HCT116 (cell line): ENCODE data around the gene FHDC1. TPM values are rescaled to one million over a fixed set of nuclear protein-coding genes. Genes with fewer than 3 reads are reported as not detected.
"Not testable (repeated sequence)": the region's sequence is repeated elsewhere in the genome, so short reads cannot be mapped to it uniquely, and the experiment has no call there.

Experiments
- ATAC-seq: fragments of 200-7000 bp; cut with Tn5 transposase; 2 replicates; pipeline ENCODE4 v1.9.1; 2020; ENCODE audit warnings: mild to moderate bottlenecking, moderate library complexity
- BruUV-seq: library from RNA; stranded (reverse); fragments of 400-500 nt; replicated peaks from 2 replicates; lab custom pipeline; 2021; lab: Mats Ljungman, UMichigan
- CTCF ChIA-PET: fragments of 300-600 bp; sonication (Branson Sonifier 250); formaldehyde crosslinking; loops from one replicate; lab custom pipeline; 2021; ENCODE audit warnings: antibody characterized with exemption; lab: Charles Lee
- POLR2A ChIA-PET: fragments of 300-600, 350-600 bp; sonication (Branson Sonifier 250); formaldehyde crosslinking; loops from one replicate; lab custom pipeline; 2021; ENCODE audit warnings: antibody characterized with exemption; lab: Charles Lee
- RAD21 ChIA-PET, 2 experiments: fragments of 300-600 bp; sonication (Branson Sonifier 250); formaldehyde crosslinking; loops; one replicate each; lab custom pipeline; 2023; ENCODE audit warnings: low total read pairs in 2 of 2; ENCODE audit not compliant: uncharacterized antibody in 2 of 2, unreplicated experiment in 2 of 2, low non-redundant PET in 1 of 2; lab: Charles Lee
- DNase-seq: peaks from one replicate; pipeline ENCODE4 v3.0.0-alpha.2; 2010; ENCODE audit warnings: low read depth, low spot score
- H2AFZ ChIP-seq: fragments of 200-600 bp; shearing (Covaris generic), sonication (generic); 2 replicates; pipeline ENCODE4 v1.6.1; 2017; ENCODE audit warnings: low read depth, mixed run types, mixed read lengths, antibody characterized with exemption, low read length; ENCODE audit not compliant: poor library complexity, severe bottlenecking
- H3K27ac ChIP-seq: 2 replicates; pipeline ENCODE4 v1.5.1; 2012; ENCODE audit warnings: low read depth, low read length
- H3K27me3 ChIP-seq: fragments of 200-600 bp; sonication (generic); 2 replicates; pipeline ENCODE4 v1.6.1; 2016; ENCODE audit warnings: mixed run types, low read length, mixed read lengths; ENCODE audit not compliant: insufficient read depth
- H3K36me3 ChIP-seq, 2 experiments: fragments of 200-500 bp in 1 of 2; fragments of 200-600 bp in 1 of 2; sonication (Bioruptor generic) in 1 of 2; sonication (generic) in 1 of 2; 2 replicates each; pipeline versions ENCODE4 v1.5.1 to v1.6.1; 2014 to 2016; ENCODE audit warnings: low read length in 2 of 2, inconsistent platforms in 1 of 2, mixed read lengths in 1 of 2, mixed run types in 1 of 2; ENCODE audit not compliant: insufficient read depth in 2 of 2, control insufficient read depth in 1 of 2
- H3K4me1 ChIP-seq, 2 experiments: fragments of 200-600 bp in 1 of 2; sonication (generic) in 1 of 2; 2 replicates each; pipeline versions ENCODE4 v1.5.1 to v1.6.1; 2012 to 2017; ENCODE audit warnings: low read length in 2 of 2, inconsistent platforms in 1 of 2, mild to moderate bottlenecking in 1 of 2, mixed read lengths in 1 of 2, mixed run types in 1 of 2, moderate library complexity in 1 of 2; ENCODE audit not compliant: insufficient read depth in 2 of 2, control insufficient read depth in 1 of 2
- H3K4me2 ChIP-seq: fragments of 200-600 bp; sonication (generic); 2 replicates; pipeline ENCODE4 v1.6.1; 2017; ENCODE audit warnings: mixed run types, low read length, mixed read lengths
- H3K4me3 ChIP-seq, 2 experiments: fragments of 200-600 bp in 1 of 2; sonication (generic) in 1 of 2; replicated peaks in 1 of 2; 2 replicates each; pipeline ENCODE4 v1.5.1; 2011 to 2016; ENCODE audit warnings: low read length in 2 of 2, control low read depth in 1 of 2, low read depth in 1 of 2, mild to moderate bottlenecking in 1 of 2, mixed read lengths in 1 of 2, mixed run types in 1 of 2
- H3K79me2 ChIP-seq: fragments of 200-600 bp; sonication (generic); 2 replicates; pipeline ENCODE4 v1.6.1; 2017; ENCODE audit warnings: mild to moderate bottlenecking, mixed run types, low read length, moderate library complexity, mixed read lengths; ENCODE audit not compliant: insufficient read depth
- H3K9ac ChIP-seq: fragments of 200-600 bp; sonication (generic); 2 replicates; pipeline ENCODE4 v1.6.1; 2016; ENCODE audit warnings: low read length, mixed read lengths
- H3K9me2 ChIP-seq: fragments of 200-600 bp; sonication (generic), shearing (Covaris generic); 2 replicates; pipeline ENCODE4 v1.6.1; 2017; ENCODE audit warnings: mixed run types, mild to moderate bottlenecking, moderate library complexity; ENCODE audit not compliant: insufficient read depth
- H3K9me3 ChIP-seq, 2 experiments: fragments of 200-500 bp in 1 of 2; fragments of 200-600 bp in 1 of 2; sonication (Bioruptor generic) in 1 of 2; sonication (generic) in 1 of 2; 2 replicates each; pipeline ENCODE4 v1.6.1; 2014 to 2017; ENCODE audit warnings: low read length in 2 of 2, mixed read lengths in 2 of 2, inconsistent platforms in 1 of 2, low read depth in 1 of 2, mild to moderate bottlenecking in 1 of 2, mixed run types in 1 of 2, moderate library complexity in 1 of 2; ENCODE audit not compliant: control insufficient read depth in 1 of 2, insufficient read depth in 1 of 2
- H4K20me1 ChIP-seq: fragments of 200-600 bp; sonication (generic), shearing (Covaris generic); 2 replicates; pipeline ENCODE4 v1.6.1; 2017; ENCODE audit warnings: mixed run types, mild to moderate bottlenecking, moderate library complexity; ENCODE audit not compliant: insufficient read depth
- SRF ChIP-seq: IDR thresholded peaks from 2 replicates; pipeline ENCODE4 v1.6.1; 2012; ENCODE audit warnings: low read depth
- intact Hi-C: fragments of 100-400 bp; cut with micrococcal nuclease; formaldehyde crosslinking; loops from 2 replicates; pipeline ENCODE4 v1.10.0; 2022
- total RNA-seq: library from RNA; stranded (reverse); gene quantifications from one replicate; pipeline ENCODE4 v1.2.1, GENCODE V29; 2021; ENCODE audit not compliant: unreplicated experiment
- TF ChIP-seq, protein P1 (sequence below): IDR thresholded peaks from 2 replicates; pipeline ENCODE4 v1.6.1; 2011; ENCODE audit warnings: mild to moderate bottlenecking, low read length, moderate library complexity; ENCODE audit not compliant: insufficient replicate concordance; ENCODE audit errors: extremely low read depth

Gene FHDC1
- total RNA-seq, 1 experiment from 2014 or later: 1.8 TPM

DNA sequence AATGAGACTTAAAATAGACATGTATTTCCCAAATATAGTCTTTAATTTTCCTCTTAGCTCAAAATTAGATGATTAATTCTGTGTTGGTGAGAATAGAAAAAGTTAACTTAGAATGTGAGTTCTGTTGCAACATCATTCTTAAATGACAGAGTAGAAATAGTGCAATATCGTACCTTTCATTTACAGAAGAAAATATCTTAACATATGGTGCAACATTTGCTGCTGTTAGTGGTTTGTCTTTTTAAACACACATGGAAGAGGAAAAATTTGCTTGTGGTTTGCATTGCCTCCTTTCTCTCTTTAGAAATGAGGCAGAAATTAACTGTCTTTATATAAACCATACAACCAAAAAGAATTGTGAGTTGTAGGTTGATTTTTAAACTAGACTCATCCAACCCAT, 39.3 kb upstream of the FHDC1 start:
- no TSS peak for BruUV-seq
- H3K36me3 ChIP-seq: no peaks in the 10 kb centered on the region

DNA sequence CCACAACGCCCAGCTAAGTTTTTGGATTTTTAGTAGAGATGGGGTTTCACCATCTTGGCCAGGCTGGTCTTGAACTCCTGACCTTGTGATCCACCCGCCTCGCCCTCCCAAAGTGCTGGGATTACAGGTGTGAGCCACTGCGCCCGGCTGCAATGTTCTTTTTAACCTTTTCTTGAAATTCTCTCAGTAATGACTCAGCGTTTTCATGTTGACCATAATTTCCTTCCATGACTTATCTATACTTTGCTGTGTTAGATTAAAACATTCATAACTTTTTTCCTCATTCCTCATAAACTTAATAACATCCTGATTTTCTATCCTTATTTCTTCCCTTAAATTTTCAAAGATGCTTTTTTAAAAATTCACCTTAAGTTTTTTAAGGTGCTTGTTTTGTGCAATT, 38.0 kb upstream of the FHDC1 start:
- H3K79me2 ChIP-seq, H3K27me3 ChIP-seq, CTCF ChIA-PET, BruUV-seq, ATAC-seq, RAD21 ChIA-PET, H4K20me1 ChIP-seq, DNase-seq, H3K9ac ChIP-seq, H2AFZ ChIP-seq, H3K9me3 ChIP-seq, H3K9me2 ChIP-seq, H3K4me2 ChIP-seq, intact Hi-C loops, H3K36me3 ChIP-seq, H3K4me3 ChIP-seq, H3K27ac ChIP-seq, POLR2A ChIA-PET: not testable (repeated sequence)
- peaks cover 3 to 11% of the 10 kb centered on the region in 2 experiments; a peak in 2 of 4 replicates for H3K4me1 ChIP-seq

More for the DNA sequence above, 39.3 kb upstream of the FHDC1 start:
- no peaks in the 10 kb centered on the region for H3K79me2 ChIP-seq
- no peak for TF ChIP-seq SRF
- DNase-seq (no peak), ATAC-seq (no peak)
- no peaks in the 10 kb centered on the region for H3K9me3 ChIP-seq
- ChIA-PET CTCF (no interaction called here), POLR2A (no interaction called here), RAD21 (no interaction called here)
- peaks cover 3 to 11% of the 10 kb centered on the region in 2 experiments; a peak in 2 of 4 replicates for H3K4me1 ChIP-seq
- no peak overlapping the region for H2AFZ ChIP-seq
- no peaks in the 10 kb centered on the region for H3K9me2 ChIP-seq
- intact Hi-C loops: no loop called here
- H3K9ac ChIP-seq: no peak overlapping the region
- no peaks in the 10 kb centered on the region for H3K27me3 ChIP-seq
- H4K20me1 ChIP-seq: no peaks in the 10 kb centered on the region
- no peak overlapping the region for H3K4me2 ChIP-seq
- H3K4me3 ChIP-seq: no peak overlapping the region
- no peak overlapping the region for H3K27ac ChIP-seq

DNA sequence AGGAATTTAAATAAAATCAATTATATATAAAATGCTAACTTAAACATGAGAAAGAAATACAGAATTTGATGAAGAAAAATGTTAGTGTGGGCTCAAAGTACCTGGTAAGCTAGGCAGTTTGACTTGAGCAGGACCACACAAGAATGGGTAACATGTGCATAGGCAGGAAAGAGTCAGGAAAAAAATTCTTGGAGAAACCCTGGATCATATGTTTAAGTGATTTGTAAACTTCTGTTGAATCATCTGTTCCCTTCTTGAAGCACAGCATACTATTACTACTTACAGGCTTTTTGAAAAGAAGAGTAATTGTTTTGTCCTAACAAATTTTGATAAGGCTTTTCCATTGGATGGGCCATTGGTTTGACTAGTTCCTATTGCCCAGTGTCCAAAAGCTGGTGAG, 37.5 kb upstream of the FHDC1 start:
- DNase-seq: no peak
- TF ChIP-seq, protein P1, sequence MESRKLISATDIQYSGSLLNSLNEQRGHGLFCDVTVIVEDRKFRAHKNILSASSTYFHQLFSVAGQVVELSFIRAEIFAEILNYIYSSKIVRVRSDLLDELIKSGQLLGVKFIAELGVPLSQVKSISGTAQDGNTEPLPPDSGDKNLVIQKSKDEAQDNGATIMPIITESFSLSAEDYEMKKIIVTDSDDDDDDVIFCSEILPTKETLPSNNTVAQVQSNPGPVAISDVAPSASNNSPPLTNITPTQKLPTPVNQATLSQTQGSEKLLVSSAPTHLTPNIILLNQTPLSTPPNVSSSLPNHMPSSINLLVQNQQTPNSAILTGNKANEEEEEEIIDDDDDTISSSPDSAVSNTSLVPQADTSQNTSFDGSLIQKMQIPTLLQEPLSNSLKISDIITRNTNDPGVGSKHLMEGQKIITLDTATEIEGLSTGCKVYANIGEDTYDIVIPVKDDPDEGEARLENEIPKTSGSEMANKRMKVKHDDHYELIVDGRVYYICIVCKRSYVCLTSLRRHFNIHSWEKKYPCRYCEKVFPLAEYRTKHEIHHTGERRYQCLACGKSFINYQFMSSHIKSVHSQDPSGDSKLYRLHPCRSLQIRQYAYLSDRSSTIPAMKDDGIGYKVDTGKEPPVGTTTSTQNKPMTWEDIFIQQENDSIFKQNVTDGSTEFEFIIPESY: no peak
- peaks cover 3 to 11% of the 10 kb centered on the region in 2 experiments; a peak in 2 of 4 replicates for H3K4me1 ChIP-seq
- no TSS peak for BruUV-seq
- no peak for ATAC-seq
- ChIA-PET POLR2A (no interaction called here), RAD21 (no interaction called here), CTCF (no interaction called here)
- no peak overlapping the region for H2AFZ ChIP-seq
- H3K27ac ChIP-seq: no peak overlapping the region
- no peaks in the 10 kb centered on the region for H3K79me2 ChIP-seq
- no peaks in the 10 kb centered on the region for H3K9me3 ChIP-seq
- no peaks in the 10 kb centered on the region for H4K20me1 ChIP-seq
- no peak overlapping the region for H3K4me2 ChIP-seq
- H3K9ac ChIP-seq: no peak overlapping the region
- intact Hi-C loops: no loop called here
- no peaks in the 10 kb centered on the region for H3K27me3 ChIP-seq
- H3K9me2 ChIP-seq: no peaks in the 10 kb centered on the region
- H3K36me3 ChIP-seq: no peaks in the 10 kb centered on the region
- H3K4me3 ChIP-seq: no peak overlapping the region
